ENCODE results near the gene HS6ST3. TPM values are rescaled to one million over a fixed set of nuclear protein-coding genes. Genes with fewer than 3 reads are reported as not detected.

The HS6ST3 gene
- total and polyA plus RNA-seq, 2 experiments from 2014 or later: 2.2 to 2.7 TPM

DNA sequence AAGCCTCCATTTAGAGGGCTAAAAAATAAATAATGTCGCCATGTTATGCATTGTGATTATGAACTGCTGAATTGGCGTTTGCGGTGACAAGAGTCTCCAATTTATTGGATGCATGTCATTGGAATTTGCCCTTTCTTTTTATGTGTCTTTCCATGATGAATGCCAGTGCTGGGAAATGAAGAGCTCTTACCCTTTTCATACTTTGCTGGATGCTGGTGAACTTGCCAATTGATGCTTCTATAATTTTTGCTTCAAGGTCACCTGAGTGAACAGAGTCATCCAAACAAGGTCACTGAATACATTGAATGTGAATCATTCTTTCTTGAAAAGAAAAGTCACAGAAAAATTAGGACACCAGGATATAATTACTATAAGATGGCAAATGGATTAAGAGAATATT is 556.2 kb downstream of the HS6ST3 start:
- Histone ChIP-seq H3K4me3 (no peak overlapping the region), H3K4me1 (ENCODE audit: insufficient read depth) (no peaks in the 10 kb centered on the region), H3K9me2 (replicated peaks; ENCODE audit: insufficient read depth) (no peaks in the 10 kb centered on the region), H3K79me2 (no peaks in the 10 kb centered on the region), H2AFZ (no peak overlapping the region), H3K36me3 (replicated peaks; ENCODE audit: insufficient read depth, low read depth) (no peaks in the 10 kb centered on the region), H3K27me3 (no peaks in the 10 kb centered on the region), H3K4me2 (no peak overlapping the region), H3K9me3 (ENCODE audit: low read depth) (no peaks in the 10 kb centered on the region), H4K20me1 (ENCODE audit: insufficient read depth, poor library complexity, severe bottlenecking) (no peaks in the 10 kb centered on the region), H3K27ac (no peak overlapping the region)
- DNase-seq (ENCODE audit: low spot score): no peak
- TF ChIP-seq, protein P1, sequence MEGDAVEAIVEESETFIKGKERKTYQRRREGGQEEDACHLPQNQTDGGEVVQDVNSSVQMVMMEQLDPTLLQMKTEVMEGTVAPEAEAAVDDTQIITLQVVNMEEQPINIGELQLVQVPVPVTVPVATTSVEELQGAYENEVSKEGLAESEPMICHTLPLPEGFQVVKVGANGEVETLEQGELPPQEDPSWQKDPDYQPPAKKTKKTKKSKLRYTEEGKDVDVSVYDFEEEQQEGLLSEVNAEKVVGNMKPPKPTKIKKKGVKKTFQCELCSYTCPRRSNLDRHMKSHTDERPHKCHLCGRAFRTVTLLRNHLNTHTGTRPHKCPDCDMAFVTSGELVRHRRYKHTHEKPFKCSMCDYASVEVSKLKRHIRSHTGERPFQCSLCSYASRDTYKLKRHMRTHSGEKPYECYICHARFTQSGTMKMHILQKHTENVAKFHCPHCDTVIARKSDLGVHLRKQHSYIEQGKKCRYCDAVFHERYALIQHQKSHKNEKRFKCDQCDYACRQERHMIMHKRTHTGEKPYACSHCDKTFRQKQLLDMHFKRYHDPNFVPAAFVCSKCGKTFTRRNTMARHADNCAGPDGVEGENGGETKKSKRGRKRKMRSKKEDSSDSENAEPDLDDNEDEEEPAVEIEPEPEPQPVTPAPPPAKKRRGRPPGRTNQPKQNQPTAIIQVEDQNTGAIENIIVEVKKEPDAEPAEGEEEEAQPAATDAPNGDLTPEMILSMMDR (IDR thresholded peaks at IDR 0.05; ENCODE audit: poor library complexity): no peak
- TF ChIP-seq EZH2 (IDR thresholded peaks at IDR 0.05; ENCODE audit: borderline replicate concordance) (no peak), EZH2phosphoT487 (IDR thresholded peaks at IDR 0.05; ENCODE audit: low read depth, severe bottlenecking, unreplicated experiment) (no peak)
- WGBS (ENCODE audit: low lambda C conversion rate, missing lambda C conversion rate): 92% methylated on average over 3 of the region's 3 CpGs

GRCh38 chr13:96646515-96647211 is 556.8 kb downstream of the HS6ST3 start:
- Histone ChIP-seq H3K4me3 (no peak overlapping the region), H3K36me3 (replicated peaks; ENCODE audit: insufficient read depth, low read depth) (no peaks in the 10 kb centered on the region), H3K27me3 (no peaks in the 10 kb centered on the region), H2AFZ (no peak overlapping the region), H3K27ac (no peak overlapping the region), H3K4me2 (no peak overlapping the region), H3K9me3 (ENCODE audit: low read depth) (no peaks in the 10 kb centered on the region), H3K4me1 (ENCODE audit: insufficient read depth) (no peaks in the 10 kb centered on the region), H4K20me1 (ENCODE audit: insufficient read depth, poor library complexity, severe bottlenecking) (no peaks in the 10 kb centered on the region), H3K9me2 (replicated peaks; ENCODE audit: insufficient read depth) (no peaks in the 10 kb centered on the region), H3K79me2 (no peaks in the 10 kb centered on the region)
- no peak for DNase-seq (ENCODE audit: low spot score)
- TF ChIP-seq, protein P1 (IDR thresholded peaks at IDR 0.05; ENCODE audit: poor library complexity): no peak
- no peak for TF ChIP-seq EZH2phosphoT487 (IDR thresholded peaks at IDR 0.05; ENCODE audit: low read depth, severe bottlenecking, unreplicated experiment)
- TF ChIP-seq EZH2 (IDR thresholded peaks at IDR 0.05; ENCODE audit: borderline replicate concordance): no peak
- 93% methylated on average over 8 of the region's 8 CpGs for WGBS (ENCODE audit: low lambda C conversion rate, missing lambda C conversion rate)

DNA sequence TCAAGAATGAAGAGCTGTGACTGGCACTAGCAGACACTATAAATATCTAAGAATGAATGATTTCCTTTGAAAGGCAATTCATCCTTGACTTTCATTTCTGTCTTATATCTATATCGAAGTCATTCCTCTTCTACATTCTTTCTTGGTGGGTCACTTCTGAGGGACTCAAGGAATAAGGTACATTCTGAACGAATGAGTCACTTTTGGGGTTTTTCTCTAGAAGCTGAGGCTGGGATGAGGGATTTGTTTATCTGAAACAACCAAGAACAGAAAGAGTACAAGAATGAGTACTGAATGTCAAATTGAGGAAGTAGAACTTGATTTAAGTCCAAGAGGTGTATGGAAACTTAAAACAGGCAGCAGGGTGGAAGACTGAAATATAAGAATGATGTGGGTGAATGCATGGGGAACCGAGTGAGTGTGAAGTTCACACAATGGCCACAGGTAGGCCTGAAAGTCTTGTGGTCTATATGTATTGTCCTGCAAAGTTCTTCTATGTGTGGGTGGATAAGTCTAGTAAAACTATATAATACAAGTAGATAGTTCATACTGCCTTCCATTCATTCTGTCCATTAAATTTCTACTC is 560.5 kb downstream of the HS6ST3 start:
- no peaks in the 10 kb centered on the region for H3K36me3 ChIP-seq (replicated peaks; ENCODE audit: insufficient read depth, low read depth)
- DNase-seq (ENCODE audit: low spot score): peak; percentile 18
- H4K20me1 ChIP-seq (ENCODE audit: insufficient read depth, poor library complexity, severe bottlenecking): no peaks in the 10 kb centered on the region
- WGBS (ENCODE audit: low lambda C conversion rate, missing lambda C conversion rate): 69% methylated on average over 3 of the region's 3 CpGs
- no peaks in the 10 kb centered on the region for H3K27me3 ChIP-seq
- no peaks in the 10 kb centered on the region for H3K79me2 ChIP-seq
- H3K9me2 ChIP-seq (replicated peaks; ENCODE audit: insufficient read depth): no peaks in the 10 kb centered on the region
- peak overlapping the region; percentile 21 for H3K27ac ChIP-seq
- H3K4me1 ChIP-seq (ENCODE audit: insufficient read depth): no peaks in the 10 kb centered on the region
- TF ChIP-seq EZH2phosphoT487 (IDR thresholded peaks at IDR 0.05; ENCODE audit: low read depth, severe bottlenecking, unreplicated experiment): no peak
- no peak for TF ChIP-seq EZH2 (IDR thresholded peaks at IDR 0.05; ENCODE audit: borderline replicate concordance)
- TF ChIP-seq, protein P1 (IDR thresholded peaks at IDR 0.05; ENCODE audit: poor library complexity): no peak
- no peak overlapping the region for H3K4me2 ChIP-seq
- no peaks in the 10 kb centered on the region for H3K9me3 ChIP-seq (ENCODE audit: low read depth)
- H3K4me3 ChIP-seq: no peak overlapping the region
- no peak overlapping the region for H2AFZ ChIP-seq

Data from hepatocyte (in vitro differentiated cells).